ENCODE measurements around the gene RPP38. TPM values are rescaled to one million over a fixed set of nuclear protein-coding genes. Genes with fewer than 3 reads are reported as not detected.

RPP38 gene
- total RNA-seq, 1 donor from 2014 or later: 13.0 TPM

- Mint-ChIP-seq H3K9me3 (ENCODE audit: unreplicated experiment) (no peaks in the 10 kb centered on the region), H3K4me3 (ENCODE audit: unreplicated experiment) (no peak overlapping the region), H3K27ac (ENCODE audit: unreplicated experiment) (no peak overlapping the region), H3K4me1 (ENCODE audit: unreplicated experiment) (peaks cover 7% of the 10 kb centered on the region), H3K36me3 (ENCODE audit: low read depth, unreplicated experiment) (peaks cover 8% of the 10 kb centered on the region), H3K27me3 (ENCODE audit: unreplicated experiment) (no peaks in the 10 kb centered on the region)
- no peak for TF ChIP-seq CTCF (IDR thresholded peaks at IDR 0.05; ENCODE audit: unreplicated experiment)
- DNase-seq (ENCODE audit: low spot score): no peak
These were observed 40.5 kb downstream of the RPP38 start for GRCh38 chr10:15137636-15138035.

- peaks cover 10% of the 10 kb centered on the region for H3K4me1 Mint-ChIP-seq (ENCODE audit: unreplicated experiment)
- no peak overlapping the region for H3K27ac Mint-ChIP-seq (ENCODE audit: unreplicated experiment)
- no peak overlapping the region for H3K4me3 Mint-ChIP-seq (ENCODE audit: unreplicated experiment)
These were observed 43.5 kb downstream of the RPP38 start for GRCh38 chr10:15140698-15141097.

GRCh38 chr10:15141136-15142054 is 44.2 kb downstream of the RPP38 start:
- no peak for TF ChIP-seq CTCF (IDR thresholded peaks at IDR 0.05; ENCODE audit: unreplicated experiment)
- H3K4me3 Mint-ChIP-seq (ENCODE audit: unreplicated experiment): no peak overlapping the region
- H3K27me3 Mint-ChIP-seq (ENCODE audit: unreplicated experiment): peaks cover 2% of the 10 kb centered on the region
- no peaks in the 10 kb centered on the region for H3K9me3 Mint-ChIP-seq (ENCODE audit: unreplicated experiment)
- H3K27ac Mint-ChIP-seq (ENCODE audit: unreplicated experiment): no peak overlapping the region
- H3K4me1 Mint-ChIP-seq (ENCODE audit: unreplicated experiment): peaks cover 9% of the 10 kb centered on the region
- no peaks in the 10 kb centered on the region for H3K36me3 Mint-ChIP-seq (ENCODE audit: low read depth, unreplicated experiment)
- no peak for DNase-seq (ENCODE audit: low spot score)

More at GRCh38 chr10:15140698-15141097, 43.5 kb downstream of the RPP38 start:
- no peaks in the 10 kb centered on the region for H3K36me3 Mint-ChIP-seq (ENCODE audit: low read depth, unreplicated experiment)
- DNase-seq (ENCODE audit: low spot score): no peak
- no peak for TF ChIP-seq CTCF (IDR thresholded peaks at IDR 0.05; ENCODE audit: unreplicated experiment)
- H3K27me3 Mint-ChIP-seq (ENCODE audit: unreplicated experiment): peaks cover 2% of the 10 kb centered on the region
- no peaks in the 10 kb centered on the region for H3K9me3 Mint-ChIP-seq (ENCODE audit: unreplicated experiment)

- Mint-ChIP-seq H3K4me1 (ENCODE audit: unreplicated experiment) (peaks cover 5% of the 10 kb centered on the region), H3K36me3 (ENCODE audit: low read depth, unreplicated experiment) (no peaks in the 10 kb centered on the region), H3K27ac (ENCODE audit: unreplicated experiment) (no peak overlapping the region), H3K27me3 (ENCODE audit: unreplicated experiment) (peaks cover 2% of the 10 kb centered on the region), H3K4me3 (ENCODE audit: unreplicated experiment) (no peak overlapping the region), H3K9me3 (ENCODE audit: unreplicated experiment) (no peaks in the 10 kb centered on the region)
- DNase-seq (ENCODE audit: low spot score): no peak
- no peak for TF ChIP-seq CTCF (IDR thresholded peaks at IDR 0.05; ENCODE audit: unreplicated experiment)
These were observed 47.6 kb downstream of the RPP38 start for GRCh38 chr10:15144788-15145187.

- DNase-seq (ENCODE audit: low spot score): no peak
- Mint-ChIP-seq H3K4me3 (ENCODE audit: unreplicated experiment) (no peak overlapping the region), H3K27me3 (ENCODE audit: unreplicated experiment) (peaks cover 2% of the 10 kb centered on the region), H3K36me3 (ENCODE audit: low read depth, unreplicated experiment) (no peaks in the 10 kb centered on the region), H3K27ac (ENCODE audit: unreplicated experiment) (no peak overlapping the region), H3K4me1 (ENCODE audit: unreplicated experiment) (peaks cover 5% of the 10 kb centered on the region), H3K9me3 (ENCODE audit: unreplicated experiment) (no peaks in the 10 kb centered on the region)
- no peak for TF ChIP-seq CTCF (IDR thresholded peaks at IDR 0.05; ENCODE audit: unreplicated experiment)
These were observed 49.2 kb downstream of the RPP38 start for GRCh38 chr10:15146366-15146765.

Data from endothelial cell (in vitro differentiated cells).